Measurements from ENCODE around the gene JPT1.
"Not testable (repeated sequence)": the region's sequence is repeated elsewhere in the genome, so short reads cannot be mapped to it uniquely, and the experiment has no call there.

The JPT1 gene

DNA sequence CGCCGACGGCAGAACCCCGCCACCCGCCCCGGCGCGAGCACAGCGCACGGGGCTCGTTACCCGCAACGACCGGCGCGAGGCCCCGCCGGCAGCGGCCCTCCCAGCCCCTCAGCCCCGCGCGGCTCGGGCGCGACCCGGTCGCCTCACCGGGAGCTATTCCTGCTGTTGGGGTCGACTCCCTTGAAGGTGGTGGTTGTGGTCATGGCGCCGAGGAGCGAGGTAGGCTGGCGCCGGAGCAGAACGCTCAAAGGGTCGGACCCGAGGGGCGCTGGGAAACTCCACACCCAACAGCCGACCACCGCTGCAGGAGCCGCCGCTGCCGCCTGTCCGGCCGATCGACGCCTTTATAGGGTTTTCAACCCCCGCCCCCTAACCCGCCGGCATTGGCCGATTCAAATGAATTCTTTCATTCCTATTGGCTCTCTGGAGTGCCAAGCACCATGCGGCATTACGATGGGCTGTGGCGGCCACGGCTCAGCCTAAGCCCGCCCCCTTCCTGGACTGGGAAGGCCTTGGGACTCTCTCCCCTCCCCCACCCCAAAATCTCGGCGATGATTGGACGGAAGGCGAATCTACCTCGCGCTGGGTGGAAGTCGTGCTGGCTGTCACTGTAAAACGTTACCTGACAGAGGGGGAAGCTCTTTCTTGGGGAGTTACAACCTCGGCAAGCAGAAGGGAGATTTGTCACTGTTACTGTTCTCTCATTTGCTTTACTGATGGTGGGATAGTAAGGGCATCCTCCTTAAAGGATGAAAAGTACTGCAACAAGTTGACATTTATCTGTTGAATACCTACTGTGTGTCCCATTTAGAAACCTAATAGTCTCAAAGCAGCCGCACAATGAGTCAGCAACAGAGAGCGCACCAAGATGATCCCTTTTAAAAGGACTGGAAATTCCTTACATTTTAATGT lies at the start of gene JPT1:
TSS of gene JPT1 (minus strand) at position 318 of the 912 bp plus-strand sequence. CDS start at position 203, 115 bp downstream.
- DNase-seq (ENCODE audit: low spot score) = peak; percentile 99

- no peak for DNase-seq (ENCODE audit: low spot score)
These were observed 45.7 kb upstream of the JPT1 start for GRCh38 chr17:75199886-75200618.

- peak; percentile 17 for DNase-seq (ENCODE audit: low spot score)
These were observed 40.6 kb upstream of the JPT1 start for GRCh38 chr17:75194879-75195278.

DNA sequence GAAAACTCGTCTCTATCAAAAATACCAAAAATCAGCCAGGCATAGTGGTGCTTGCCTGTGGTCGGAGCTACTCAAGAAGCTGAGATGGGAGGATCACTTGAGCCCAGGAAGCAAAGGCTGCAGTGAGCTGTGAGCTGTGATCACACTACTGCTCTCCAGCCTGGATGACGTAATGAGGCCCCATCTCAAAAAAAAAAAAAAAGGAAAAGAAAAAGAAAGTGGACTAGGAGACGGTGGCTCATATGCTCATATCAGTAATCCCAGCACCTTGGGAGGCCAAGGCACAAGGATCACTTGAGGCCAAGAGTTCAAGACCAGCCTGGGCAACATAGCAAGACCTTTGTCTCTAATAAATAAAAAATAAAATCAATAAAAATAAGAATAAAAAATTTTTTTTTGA lies 37.3 kb upstream of the JPT1 start:
- DNase-seq (ENCODE audit: low spot score) = no peak

DNA sequence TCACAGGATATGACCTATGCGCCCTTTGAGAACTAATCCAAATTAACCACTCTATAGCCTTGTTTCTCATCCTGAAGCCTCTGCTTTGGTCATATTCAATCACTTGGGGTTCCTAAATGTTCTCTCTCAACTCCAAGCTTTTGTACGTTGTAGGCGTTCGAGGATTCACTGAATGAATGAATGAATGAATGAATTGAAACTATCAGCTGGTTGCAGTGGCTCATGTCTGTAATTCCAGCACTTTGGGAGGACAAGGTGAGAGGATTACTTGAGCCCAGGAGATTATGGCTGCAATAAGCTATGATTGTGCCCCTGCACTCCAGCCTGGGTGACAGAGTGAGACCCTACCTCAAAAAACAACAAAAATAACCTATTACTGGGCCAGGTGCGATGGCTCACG lies 34.3 kb upstream of the JPT1 start:
- DNase-seq (ENCODE audit: low spot score) = no peak

- DNase-seq (ENCODE audit: low spot score) = no peak
These were observed 29.9 kb upstream of the JPT1 start for GRCh38 chr17:75183999-75184884.

GRCh38 chr17:75182569-75183436 lies 28.5 kb upstream of the JPT1 start, which contains the start of gene SUMO2:
TSS of gene SUMO2 (minus strand) at chr17:75182959. CDS start at chr17:75182834, 125 bp downstream.
- peak; percentile 99 for DNase-seq (ENCODE audit: low spot score)

DNA sequence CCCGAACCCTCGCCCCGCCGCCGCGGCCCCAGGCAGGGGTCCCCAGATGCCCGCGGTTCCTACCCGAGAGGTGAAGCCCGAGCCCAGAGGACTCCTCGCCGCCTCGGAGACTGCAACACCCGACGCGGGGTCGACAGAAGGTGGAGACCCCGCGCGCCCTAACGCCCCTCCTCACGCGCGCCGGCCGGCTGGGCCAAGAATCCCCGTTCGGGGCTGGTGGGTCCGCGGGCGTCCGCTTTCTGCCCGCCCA lies 27.9 kb upstream of the JPT1 start:
- DNase-seq (ENCODE audit: low spot score) = no peak

GRCh38 chr17:75181608-75182318 lies 27.5 kb upstream of the JPT1 start:
- DNase-seq (ENCODE audit: low spot score) = peak; percentile 26

DNA sequence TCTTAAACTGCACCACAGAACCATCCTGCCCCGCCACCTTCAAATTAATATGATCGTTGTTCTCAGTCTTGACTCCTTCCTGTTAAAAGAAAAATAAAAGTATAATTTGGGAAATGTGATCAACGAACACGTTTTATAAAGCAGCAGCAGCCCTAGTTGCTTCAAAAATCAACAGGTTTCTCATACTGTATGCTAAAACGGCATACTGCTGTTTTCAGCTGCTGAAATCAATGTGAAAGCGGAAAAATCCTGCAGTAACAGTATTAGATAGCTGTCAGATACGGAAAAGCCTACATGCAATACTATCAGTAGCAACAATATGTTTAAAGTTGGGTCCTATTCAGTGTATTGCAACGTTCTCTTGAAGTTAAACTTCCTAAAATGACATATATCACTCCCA lies 26.8 kb upstream of the JPT1 start:
- DNase-seq (ENCODE audit: low spot score) = no peak

GRCh38 chr17:75178453-75178852 lies 24.1 kb upstream of the JPT1 start:
- no peak for DNase-seq (ENCODE audit: low spot score)

- no peak for DNase-seq (ENCODE audit: low spot score)
These were observed 22.3 kb upstream of the JPT1 start for GRCh38 chr17:75176625-75177024.

DNA sequence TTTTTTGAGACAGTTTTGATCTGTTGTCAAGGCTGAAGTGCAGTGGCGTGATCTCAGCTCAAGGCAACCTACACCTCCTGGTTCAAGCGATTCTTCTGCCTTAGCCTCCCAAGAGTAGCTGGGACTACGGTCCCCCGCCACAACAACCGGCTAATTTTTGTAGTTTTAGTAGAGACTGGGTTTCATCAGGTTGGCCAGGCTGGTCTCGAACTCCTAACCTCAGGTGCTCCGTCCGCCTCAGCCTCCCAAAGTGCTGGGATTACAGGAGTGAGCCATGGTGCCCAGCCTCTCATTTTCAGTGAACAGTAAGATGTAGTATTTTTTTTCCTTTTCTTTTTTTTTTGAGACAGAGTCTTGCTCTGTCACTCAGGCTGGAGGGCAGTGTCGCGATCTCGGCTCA lies 20.7 kb upstream of the JPT1 start:
- no peak for DNase-seq (ENCODE audit: low spot score)

DNA sequence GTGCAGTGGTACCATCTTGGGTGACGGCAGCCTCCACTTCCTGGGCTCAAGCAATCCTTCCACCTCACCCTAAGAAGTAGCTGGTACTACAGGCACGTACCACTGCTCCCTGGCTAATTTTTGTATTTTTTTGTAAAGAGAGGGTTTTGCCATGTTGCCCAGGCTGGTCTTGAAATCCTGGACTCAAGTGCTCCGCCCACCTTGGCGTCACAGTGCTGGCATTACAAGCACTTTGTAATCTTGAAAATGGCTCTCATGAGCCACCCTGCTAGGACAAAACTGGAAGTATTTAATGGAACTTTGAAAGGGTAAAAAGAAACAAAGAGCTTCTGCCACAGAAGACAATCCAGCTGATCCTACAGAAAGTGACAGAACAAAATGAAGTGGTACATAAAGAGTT lies 19.2 kb upstream of the JPT1 start:
- DNase-seq (ENCODE audit: low spot score) = no peak

GRCh38 chr17:75168998-75169397 lies 14.7 kb upstream of the JPT1 start:
- no peak for DNase-seq (ENCODE audit: low spot score)

DNA sequence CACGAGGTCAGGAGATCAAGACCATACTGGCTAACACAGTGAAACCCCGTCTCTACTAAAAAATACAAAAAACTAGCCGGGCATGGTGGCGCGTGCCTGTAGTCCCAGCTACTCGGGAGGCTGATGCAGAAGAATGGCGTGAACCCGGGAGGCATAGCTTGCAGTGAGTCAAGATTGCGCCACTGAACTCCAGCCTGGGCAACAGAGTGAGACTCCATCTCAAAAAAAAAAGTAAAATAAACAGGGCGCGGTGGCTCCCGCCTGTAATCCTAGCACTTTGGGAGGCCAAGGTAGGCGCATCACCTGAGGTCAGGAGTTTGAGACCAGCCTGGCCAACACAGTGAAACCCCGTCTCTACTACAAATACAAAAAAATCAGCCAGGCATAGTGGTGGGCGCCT lies 10.3 kb upstream of the JPT1 start:
- not testable (repeated sequence) for DNase-seq (ENCODE audit: low spot score)

- no peak for DNase-seq (ENCODE audit: low spot score)
These were observed 8.8 kb upstream of the JPT1 start for GRCh38 chr17:75163074-75163473.

DNA sequence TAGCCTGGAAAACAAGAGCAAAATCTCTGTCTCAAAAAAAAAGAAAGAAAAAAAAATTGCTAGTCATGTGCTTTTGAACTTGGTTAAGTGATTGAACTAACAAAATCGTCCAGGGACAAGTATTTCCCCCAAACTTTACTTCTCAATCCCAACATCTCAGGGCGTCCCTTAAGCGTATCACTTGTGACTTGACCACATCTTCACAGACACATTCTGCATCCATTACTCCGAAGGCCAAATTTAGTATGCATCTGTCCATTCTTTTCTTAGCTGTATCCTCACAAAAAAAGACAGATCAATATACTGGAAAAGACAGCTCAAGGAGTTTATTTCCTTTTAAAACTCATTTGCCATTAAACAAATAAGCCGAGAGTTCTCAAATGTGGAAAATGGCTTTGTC lies 5.9 kb upstream of the JPT1 start:
- DNase-seq (ENCODE audit: low spot score) = no peak

DNA sequence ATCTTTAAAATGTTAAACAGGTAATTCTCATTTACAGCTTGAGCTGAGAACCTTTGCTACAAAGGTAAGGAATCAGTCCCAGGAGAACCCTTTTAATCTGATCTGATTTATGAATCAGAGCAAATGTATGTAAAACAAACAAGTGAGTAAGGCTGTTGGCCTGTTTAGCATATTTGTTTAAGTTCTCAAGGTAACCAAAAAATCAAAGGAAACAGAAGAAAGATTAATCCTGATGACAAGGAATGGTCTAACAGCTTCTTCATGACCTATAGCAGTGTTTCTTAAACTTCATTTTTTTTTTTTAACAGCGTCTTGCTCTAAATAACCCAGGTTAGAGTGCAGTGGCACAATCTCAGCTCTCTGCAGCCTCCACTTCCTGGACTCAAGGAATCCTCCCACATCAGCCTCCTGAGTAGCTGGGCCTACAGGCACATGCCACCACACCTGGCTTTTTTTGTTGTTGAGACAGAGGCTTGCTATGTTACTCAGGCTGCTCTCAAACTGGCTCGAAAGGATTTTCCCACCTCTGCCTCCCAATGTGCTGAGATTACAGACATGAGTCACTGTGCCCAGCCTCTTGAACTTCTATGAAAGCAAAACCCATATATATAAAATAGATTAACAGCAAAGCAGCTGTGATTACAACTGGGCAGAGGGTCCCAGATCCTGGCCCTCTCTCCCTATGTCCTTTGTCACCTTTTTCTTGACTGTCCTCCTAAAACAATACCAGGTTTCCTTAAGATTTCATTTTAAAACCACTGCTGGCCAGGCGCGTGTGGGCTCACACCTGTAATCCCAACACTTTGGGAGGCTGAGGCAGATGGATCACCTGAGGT lies 5.1 kb upstream of the JPT1 start:
- no peak for DNase-seq (ENCODE audit: low spot score)

DNA sequence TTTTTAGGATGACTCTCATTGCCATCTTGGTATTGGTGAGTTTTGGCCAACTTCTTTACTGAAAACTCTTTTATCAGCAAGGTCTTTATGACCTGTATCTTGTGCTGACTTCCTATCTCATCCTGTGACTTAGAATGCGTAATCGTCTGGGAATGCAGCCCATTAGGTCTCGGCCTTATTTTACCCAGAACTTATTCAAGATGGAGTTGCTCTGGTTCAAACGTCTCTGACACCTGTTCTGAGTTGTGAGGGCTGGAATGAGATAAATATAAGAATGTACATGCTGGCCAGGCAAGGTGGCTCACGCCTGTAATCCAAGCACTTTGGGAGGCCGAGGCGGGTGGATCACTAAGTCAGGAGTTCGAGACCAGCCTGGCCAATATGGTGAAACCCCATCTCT lies 4.2 kb upstream of the JPT1 start:
- not testable (repeated sequence) for DNase-seq (ENCODE audit: low spot score)
